OCI-LY1 (cell line): ENCODE data around the gene BCL2.
A peak's percentile ranks its signal among the peaks of the same experiment; 100 is the strongest.

Source experiments
- H2AFZ ChIP-seq: fragments of 200-600 bp; sonication (generic), shearing (Covaris generic); 2 replicates; pipeline ENCODE4 v1.6.0; 2014; ENCODE audit warnings: antibody characterized with exemption, mild to moderate bottlenecking, low read length
- H3F3A ChIP-seq: fragments of 200-600 bp; sonication (generic), shearing (Covaris generic); 2 replicates; pipeline ENCODE4 v1.6.0; 2014; ENCODE audit warnings: mild to moderate bottlenecking, antibody characterized with exemption, low read length, moderate library complexity; ENCODE audit not compliant: insufficient read depth
- H3K27ac ChIP-seq: fragments of 200-600 bp; sonication (generic); 2 replicates; pipeline ENCODE4 v1.5.1; 2014; ENCODE audit warnings: low read length, mixed run types, mild to moderate bottlenecking, low read depth; ENCODE audit not compliant: poor library complexity, severe bottlenecking
- H3K27me3 ChIP-seq: fragments of 200-600 bp; sonication (generic); 2 replicates; pipeline ENCODE4 v1.6.0; 2014; ENCODE audit warnings: antibody characterized with exemption, mild to moderate bottlenecking, low read length, moderate library complexity; ENCODE audit not compliant: insufficient read depth
- H3K36me3 ChIP-seq: fragments of 200-600 bp; sonication (generic); 2 replicates; pipeline ENCODE4 v1.6.1; 2014; ENCODE audit warnings: mild to moderate bottlenecking, antibody characterized with exemption, low read length, moderate library complexity, mixed read lengths; ENCODE audit not compliant: insufficient read depth
- H3K4me1 ChIP-seq: fragments of 200-600 bp; sonication (generic); 2 replicates; pipeline ENCODE4 v1.5.1; 2014; ENCODE audit warnings: mild to moderate bottlenecking, low read length, moderate library complexity; ENCODE audit not compliant: insufficient read depth, severe bottlenecking
- H3K4me2 ChIP-seq: fragments of 200-600 bp; sonication (generic), shearing (Covaris generic); 2 replicates; pipeline ENCODE4 v1.6.1; 2014; ENCODE audit warnings: low read length
- H3K4me3 ChIP-seq: fragments of 200-600 bp; sonication (generic); 2 replicates; pipeline ENCODE4 v1.5.1; 2014; ENCODE audit warnings: low read length, low read depth, mild to moderate bottlenecking, mixed read lengths; ENCODE audit not compliant: poor library complexity, severe bottlenecking
- H3K79me2 ChIP-seq: fragments of 200-600 bp; shearing (Covaris generic); 2 replicates; pipeline ENCODE4 v1.6.1; 2016; ENCODE audit warnings: mixed run types, low read length, mixed read lengths; ENCODE audit not compliant: insufficient read depth
- H3K9ac ChIP-seq: fragments of 200-600 bp; sonication (generic), shearing (Covaris generic); 2 replicates; pipeline ENCODE4 v1.6.1; 2014; ENCODE audit warnings: mild to moderate bottlenecking, low read length, mixed read lengths
- H3K9me2 ChIP-seq: fragments of 200-600 bp; sonication (generic), shearing (Covaris generic); 2 replicates; pipeline ENCODE4 v1.6.1; 2014; ENCODE audit warnings: low read depth, mild to moderate bottlenecking, low read length, mixed read lengths
- H3K9me3 ChIP-seq: fragments of 200-600 bp; shearing (Covaris generic); 2 replicates; pipeline ENCODE4 v1.6.1; 2014; ENCODE audit warnings: low read length, mixed read lengths
- H4K20me1 ChIP-seq: fragments of 200-600 bp; sonication (generic), shearing (Covaris generic); 2 replicates; pipeline ENCODE4 v1.6.0; 2016; ENCODE audit warnings: mild to moderate bottlenecking, low read length; ENCODE audit not compliant: insufficient read depth
- CTCF ChIP-seq: fragments of 200-600 bp; sonication (generic), shearing (Covaris generic); IDR thresholded peaks from 2 replicates; pipeline ENCODE4 v1.5.1; 2017; ENCODE audit warnings: mild to moderate bottlenecking, antibody characterized with exemption, low read length, moderate library complexity, mixed read lengths
- EZH2 ChIP-seq: fragments of 200-600 bp; sonication (generic), shearing (Covaris generic); IDR thresholded peaks from 2 replicates; pipeline ENCODE4 v1.8.0; 2017; ENCODE audit warnings: borderline replicate concordance, mixed run types, mild to moderate bottlenecking, antibody characterized with exemption, low read length, moderate library complexity, mixed read lengths

Gene BCL2

GRCh38 chr18:63183378-63183777, 136.2 kb downstream of the BCL2 start:
- no peaks in the 10 kb centered on the region for H3K27me3 ChIP-seq
- H3K4me3 ChIP-seq: no peak overlapping the region
- no peak overlapping the region for H3K4me2 ChIP-seq
- no peak for TF ChIP-seq CTCF
- TF ChIP-seq EZH2: no peak
- no peaks in the 10 kb centered on the region for H3F3A ChIP-seq
- peaks cover 94% of the 10 kb centered on the region for H3K36me3 ChIP-seq
- no peaks in the 10 kb centered on the region for H3K9me2 ChIP-seq
- H3K27ac ChIP-seq: peak overlapping the region; percentile 36
- H4K20me1 ChIP-seq: no peaks in the 10 kb centered on the region
- H3K9me3 ChIP-seq: no peaks in the 10 kb centered on the region
- H3K4me1 ChIP-seq: peaks cover 93% of the 10 kb centered on the region
- peaks cover 87% of the 10 kb centered on the region for H3K79me2 ChIP-seq
- no peak overlapping the region for H3K9ac ChIP-seq
- no peak overlapping the region for H2AFZ ChIP-seq

DNA sequence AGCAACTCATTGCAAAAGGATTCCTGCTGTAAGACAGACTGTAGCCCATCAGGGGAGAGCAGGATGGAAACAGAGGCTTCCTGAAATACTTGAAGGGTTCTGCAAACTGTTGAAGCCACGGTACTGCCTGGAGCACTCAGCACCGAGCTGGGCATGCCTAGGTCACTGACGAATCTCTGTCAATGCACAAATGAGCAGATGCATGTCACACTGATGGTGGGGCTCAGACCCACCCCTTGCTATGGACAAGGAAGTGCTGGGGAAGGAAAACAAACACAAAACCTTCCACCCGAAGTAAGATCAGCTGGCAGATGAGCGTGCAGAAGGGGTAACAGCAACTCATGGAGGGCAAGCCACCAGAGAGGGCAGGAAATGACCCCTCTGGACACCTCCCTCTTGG, 136.7 kb downstream of the BCL2 start:
- H3K9me2 ChIP-seq: no peaks in the 10 kb centered on the region
- H3K4me2 ChIP-seq: no peak overlapping the region; the same call in 1 of the 2 replicates
- H3F3A ChIP-seq: no peaks in the 10 kb centered on the region
- H3K9ac ChIP-seq: no peak overlapping the region
- H4K20me1 ChIP-seq: no peaks in the 10 kb centered on the region
- H3K9me3 ChIP-seq: no peaks in the 10 kb centered on the region
- TF ChIP-seq EZH2 (no peak), CTCF (no peak)
- H3K79me2 ChIP-seq: peaks cover 82% of the 10 kb centered on the region
- H3K27ac ChIP-seq: peak overlapping the region; percentile 36
- H2AFZ ChIP-seq: no peak overlapping the region
- peaks cover 93% of the 10 kb centered on the region for H3K4me1 ChIP-seq
- H3K36me3 ChIP-seq: peaks cover 94% of the 10 kb centered on the region
- no peaks in the 10 kb centered on the region for H3K27me3 ChIP-seq
- H3K4me3 ChIP-seq: no peak overlapping the region

DNA sequence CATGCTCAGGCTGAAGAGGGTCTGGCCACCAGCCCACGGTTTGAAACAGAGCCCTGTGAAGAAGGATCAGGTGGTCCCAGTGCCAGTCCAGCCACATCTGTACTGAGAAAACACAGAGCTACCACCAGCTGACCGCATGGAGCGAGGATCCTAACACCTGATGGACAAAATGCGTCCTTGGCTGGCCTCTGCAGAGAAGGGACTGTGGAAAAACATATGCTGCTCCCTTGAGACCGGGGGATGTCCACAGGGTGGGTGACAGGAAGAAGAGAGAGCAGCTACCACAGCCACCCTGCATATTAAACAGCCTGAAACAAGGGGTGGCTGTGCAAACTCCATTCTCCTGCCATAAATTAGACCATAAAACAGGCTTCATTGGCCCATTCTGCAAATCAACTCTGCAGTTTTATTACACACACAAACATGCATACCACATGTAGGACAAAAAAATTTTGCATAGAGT, 137.2 kb downstream of the BCL2 start:
- TF ChIP-seq CTCF: no peak
- TF ChIP-seq EZH2: no peak
- no peak overlapping the region; the same call in 1 of the 2 replicates for H3K4me2 ChIP-seq
- no peaks in the 10 kb centered on the region for H4K20me1 ChIP-seq
- H3K27me3 ChIP-seq: no peaks in the 10 kb centered on the region
- peaks cover 93% of the 10 kb centered on the region for H3K4me1 ChIP-seq
- no peak overlapping the region for H3K9ac ChIP-seq
- H3K27ac ChIP-seq: peak overlapping the region; percentile 36
- no peaks in the 10 kb centered on the region for H3K9me2 ChIP-seq
- H3K4me3 ChIP-seq: no peak overlapping the region
- peaks cover 94% of the 10 kb centered on the region for H3K36me3 ChIP-seq
- no peak overlapping the region for H2AFZ ChIP-seq
- no peaks in the 10 kb centered on the region for H3K9me3 ChIP-seq
- H3K79me2 ChIP-seq: peaks cover 82% of the 10 kb centered on the region
- H3F3A ChIP-seq: no peaks in the 10 kb centered on the region
